ENCODE data around the gene NYAP2.

Gene NYAP2

DNA sequence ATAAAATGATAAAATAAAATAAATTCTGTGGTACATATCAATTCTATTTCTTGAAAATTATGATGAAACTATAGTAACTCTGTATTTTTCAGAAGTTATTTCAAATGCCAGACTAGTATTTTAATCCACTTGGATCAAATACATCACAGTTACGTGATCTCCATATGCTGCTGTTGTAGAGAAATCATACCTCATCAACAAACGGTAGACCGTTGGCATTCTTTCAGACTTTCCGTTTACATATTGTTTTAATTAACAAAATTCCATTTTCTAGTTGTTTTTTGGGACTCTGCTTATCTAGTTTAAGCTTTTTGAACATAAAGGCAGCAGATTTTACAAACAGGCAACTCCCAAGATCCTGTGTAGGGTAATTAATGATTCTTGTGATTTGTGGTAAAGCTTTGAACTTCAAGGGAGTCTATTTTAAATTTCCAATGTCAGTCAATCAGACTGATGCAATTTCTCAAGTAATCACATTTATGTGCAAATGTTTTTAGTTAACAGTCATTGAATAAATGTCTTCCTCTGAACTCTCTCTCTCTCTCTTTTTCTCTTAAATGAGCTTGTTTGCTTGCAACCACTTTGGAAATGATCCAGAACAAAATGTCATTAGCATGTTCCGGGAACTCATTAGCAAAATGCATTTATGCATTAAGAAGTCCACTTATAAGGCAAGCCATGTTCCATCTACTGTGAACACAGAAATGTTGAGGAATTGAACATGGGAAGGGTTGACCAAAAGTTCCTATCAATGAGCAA, 31.8 kb downstream of the NYAP2 start:
- DNase-seq = no peak

DNA sequence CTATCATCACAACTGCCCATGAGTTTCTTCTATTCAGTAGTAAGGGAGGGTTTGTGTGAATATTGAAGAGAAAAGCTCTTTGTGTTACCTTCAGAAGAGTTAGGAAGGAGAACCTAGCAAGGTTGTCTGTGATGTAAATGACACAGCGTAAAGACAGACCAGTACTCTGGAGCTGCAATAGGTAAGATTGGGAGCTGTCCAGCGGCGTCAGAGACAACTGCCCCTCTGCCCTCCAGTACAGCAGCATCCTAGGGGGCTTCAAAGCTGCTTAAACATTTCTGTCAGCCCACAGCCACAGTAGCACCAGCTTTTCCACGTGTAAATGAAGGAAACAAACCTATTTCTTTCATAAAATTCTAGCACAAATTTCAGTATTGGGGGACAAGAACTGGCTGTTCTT, 34.5 kb downstream of the NYAP2 start:
- DNase-seq = no peak

DNA sequence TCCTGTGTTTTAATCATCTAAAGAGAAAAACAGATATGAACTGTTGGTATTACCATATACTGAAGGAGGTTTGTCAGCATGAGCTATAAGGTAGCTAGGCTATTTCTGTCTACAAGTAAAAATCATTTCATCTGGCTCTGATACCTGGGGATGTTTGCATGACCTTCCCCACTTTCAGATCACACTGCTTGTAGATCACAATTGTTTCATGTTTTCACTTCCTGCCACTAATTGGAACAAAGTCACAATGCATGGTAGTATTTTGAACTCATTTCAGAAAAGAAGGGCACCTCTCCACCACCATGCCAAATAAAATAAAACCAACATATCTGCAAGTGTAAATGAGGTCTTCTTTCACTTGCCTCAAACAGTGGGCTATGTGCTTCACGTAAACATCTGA, 37.8 kb downstream of the NYAP2 start:
- DNase-seq = no peak

DNA sequence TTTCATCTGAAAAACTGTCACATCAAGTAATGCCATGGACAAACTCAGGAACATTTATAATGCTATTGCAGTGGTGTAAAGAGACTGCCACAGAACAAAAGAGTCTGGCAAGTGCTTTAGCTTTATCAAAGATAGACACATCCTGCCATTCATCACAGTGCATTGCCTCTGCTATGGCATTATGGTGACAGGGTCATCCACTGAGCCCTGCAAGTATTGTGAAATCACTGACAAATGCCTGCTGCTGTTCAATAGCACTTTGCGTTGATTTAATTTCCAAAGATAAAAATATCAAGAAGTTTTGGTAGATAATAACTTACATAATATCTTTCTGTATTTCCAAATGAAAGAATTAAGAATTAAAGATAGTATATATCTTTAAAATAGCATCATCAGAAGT, 38.7 kb downstream of the NYAP2 start:
- DNase-seq = no peak

DNA sequence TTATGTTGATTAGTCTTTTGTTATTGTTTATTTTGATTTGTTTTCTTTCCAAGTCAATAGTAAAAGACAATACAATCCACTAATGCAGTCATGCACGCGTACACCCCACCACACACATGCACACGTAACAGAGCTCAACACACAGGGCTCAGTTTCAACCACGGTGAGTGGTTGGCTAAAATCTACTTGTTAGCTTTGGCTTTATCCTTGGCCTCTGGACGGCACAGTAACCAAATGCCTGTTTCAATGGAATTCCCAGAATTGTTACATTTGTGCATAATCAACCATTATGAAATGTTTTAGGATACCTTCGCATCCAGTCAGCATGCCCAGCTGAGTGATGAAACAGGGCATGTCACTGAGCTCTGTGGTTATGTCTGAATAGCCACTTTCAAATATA, 53.2 kb downstream of the NYAP2 start:
- no peak for DNase-seq

DNA sequence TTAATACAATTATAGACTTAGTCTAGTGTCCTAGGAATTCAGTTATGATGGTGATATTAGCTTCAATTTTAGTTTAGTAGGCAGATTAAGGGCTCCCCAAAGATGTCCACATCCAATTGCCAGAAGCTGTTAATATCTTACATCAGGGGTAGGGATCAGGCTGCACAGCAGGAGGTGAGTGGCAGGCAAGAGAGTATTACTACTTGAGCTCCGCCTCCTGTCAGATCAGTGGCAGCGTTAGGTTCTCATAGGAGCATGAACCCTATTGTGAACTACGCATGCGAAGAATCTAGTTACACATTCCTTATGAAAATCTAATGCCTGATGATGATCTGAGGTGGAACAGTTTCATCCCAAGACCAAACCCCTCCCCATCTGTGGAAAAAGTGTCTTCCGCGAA, 54.9 kb downstream of the NYAP2 start:
- no peak for DNase-seq

DNA sequence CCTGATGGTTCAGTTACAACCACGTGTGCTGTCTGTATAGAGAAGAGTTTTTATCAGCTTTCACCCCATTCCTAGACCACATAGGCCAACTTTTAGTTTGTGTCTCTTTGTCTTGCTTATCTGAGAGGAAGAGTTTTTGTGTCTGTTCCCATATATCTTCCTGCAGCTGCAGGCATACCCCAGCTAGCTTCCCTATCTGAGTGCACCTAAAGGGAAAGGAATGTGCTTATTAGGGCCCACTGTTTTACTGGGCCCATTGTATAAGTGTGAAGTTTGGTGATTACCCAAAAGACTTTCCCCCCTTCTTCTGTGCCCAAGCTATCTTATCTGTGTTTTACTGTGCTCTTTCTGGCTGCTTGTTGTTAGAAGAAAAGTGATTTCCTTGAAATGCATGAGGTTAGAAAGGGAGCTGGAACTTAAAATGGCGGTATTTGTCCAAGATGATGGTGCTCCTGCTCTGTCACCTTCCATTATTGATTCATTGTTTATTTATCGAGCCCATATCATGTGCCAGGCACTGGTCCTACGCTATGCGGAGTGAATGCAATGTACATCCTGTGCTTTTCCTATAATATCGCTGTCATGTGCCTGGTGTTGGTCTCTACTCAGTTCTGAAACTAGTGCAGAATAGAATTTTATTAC, 57.2 kb downstream of the NYAP2 start:
- DNase-seq = no peak

DNA sequence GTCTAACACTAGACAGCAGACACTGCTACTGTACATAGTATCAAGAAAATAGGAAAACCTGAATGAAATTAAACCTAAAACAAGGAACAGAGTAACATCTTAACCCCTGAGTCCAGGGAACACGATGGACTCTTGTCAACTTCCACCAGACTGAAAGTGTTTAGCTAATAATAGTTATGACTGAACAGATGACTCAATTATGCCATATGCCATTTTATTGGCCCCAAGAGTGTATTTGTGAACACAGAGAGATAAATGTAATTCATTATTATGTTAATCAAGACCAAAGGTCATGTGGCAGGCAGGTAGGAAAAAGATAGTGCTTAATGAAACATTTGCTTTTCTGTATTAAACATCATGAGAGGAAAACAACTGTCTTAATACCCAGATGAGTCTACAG, 58.0 kb downstream of the NYAP2 start:
- DNase-seq = no peak

DNA sequence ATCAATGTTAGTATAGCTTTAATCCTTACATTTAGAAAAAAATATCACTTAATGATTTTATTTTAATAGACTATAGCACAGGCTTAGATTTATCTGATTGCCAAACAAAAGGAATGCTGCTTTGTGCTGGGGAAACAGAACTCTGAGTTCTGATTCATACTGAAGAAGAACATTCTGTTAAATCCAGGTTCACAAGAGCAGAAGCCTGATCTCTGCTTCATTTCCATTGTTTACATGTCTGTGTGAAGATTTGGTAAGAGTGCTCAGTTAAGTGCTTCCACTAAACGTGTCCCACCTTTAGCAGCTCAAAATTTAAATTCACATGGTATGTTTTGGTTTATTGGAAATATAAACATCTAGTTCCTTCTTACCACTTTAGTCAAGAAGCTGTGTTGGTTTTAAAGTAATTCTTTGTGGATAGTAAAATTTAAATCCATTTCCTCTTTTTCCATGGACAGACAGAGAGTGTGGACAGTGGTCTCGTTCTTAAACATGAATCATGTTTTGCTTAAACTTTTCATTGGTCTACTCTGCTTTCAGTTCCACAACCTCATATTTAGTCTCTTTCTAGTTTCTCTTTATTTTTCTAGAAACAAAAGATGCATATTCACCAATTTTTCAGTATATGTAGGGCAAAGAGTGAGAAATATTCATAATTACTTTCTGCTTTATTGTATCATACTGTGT, 59.1 kb downstream of the NYAP2 start:
- DNase-seq = no peak

DNA sequence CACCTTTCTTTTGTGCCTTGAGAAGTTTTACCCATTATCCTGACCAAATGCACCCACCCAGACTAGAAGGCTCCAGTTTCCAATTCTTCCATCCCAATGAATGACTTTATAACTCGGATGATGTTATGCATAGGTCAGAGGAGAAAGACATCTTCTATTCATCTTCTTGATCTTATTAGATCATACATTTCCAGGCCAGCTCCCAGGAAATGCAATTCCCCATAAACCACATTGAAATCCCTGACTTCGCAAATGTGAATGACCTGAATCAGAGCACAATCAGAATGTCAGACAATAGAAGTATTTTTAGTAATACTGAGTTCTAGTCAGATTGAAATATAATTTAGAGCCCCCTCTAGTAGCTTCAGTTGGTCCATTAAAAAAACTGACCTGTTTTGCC, 62.9 kb downstream of the NYAP2 start:
- no peak for DNase-seq

DNA sequence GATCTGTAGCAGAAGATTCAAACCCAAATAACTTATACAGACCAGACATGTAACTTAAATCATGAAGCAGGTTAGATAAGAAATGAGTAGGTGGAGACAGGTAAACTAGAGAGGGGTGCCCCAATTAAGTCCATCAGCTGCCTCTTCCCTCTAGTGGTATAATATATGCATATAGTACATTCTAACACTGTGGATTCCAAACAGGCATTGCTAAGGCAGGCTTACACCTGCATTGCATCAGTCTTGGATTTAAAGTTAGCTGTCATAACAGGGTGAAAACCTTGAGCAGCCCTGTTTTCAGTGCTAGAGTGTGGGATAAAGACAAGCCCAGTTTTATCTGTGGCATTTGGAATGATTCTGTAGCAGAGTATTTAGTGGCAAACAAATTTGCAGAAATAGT, 63.4 kb downstream of the NYAP2 start:
- no peak for DNase-seq

DNA sequence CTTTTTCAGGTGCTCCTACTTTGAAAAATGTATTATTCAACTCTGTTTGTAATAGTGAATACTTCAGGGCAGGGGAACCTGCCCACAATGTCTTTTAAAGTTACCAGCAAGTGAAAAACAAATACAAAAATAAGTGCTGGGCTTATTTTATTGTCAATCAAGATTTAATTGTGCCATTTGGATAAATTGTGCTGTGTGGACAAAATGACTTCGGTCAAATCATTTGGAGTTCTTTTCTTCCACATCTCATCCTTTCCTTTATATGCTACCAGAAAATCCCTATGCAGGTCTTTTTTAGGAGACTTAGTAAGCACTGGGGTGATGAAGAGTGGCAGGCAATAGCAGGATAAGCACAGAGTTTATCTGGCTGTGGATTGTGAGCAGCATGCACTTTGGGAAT, 63.9 kb downstream of the NYAP2 start:
- no peak for DNase-seq

DNA sequence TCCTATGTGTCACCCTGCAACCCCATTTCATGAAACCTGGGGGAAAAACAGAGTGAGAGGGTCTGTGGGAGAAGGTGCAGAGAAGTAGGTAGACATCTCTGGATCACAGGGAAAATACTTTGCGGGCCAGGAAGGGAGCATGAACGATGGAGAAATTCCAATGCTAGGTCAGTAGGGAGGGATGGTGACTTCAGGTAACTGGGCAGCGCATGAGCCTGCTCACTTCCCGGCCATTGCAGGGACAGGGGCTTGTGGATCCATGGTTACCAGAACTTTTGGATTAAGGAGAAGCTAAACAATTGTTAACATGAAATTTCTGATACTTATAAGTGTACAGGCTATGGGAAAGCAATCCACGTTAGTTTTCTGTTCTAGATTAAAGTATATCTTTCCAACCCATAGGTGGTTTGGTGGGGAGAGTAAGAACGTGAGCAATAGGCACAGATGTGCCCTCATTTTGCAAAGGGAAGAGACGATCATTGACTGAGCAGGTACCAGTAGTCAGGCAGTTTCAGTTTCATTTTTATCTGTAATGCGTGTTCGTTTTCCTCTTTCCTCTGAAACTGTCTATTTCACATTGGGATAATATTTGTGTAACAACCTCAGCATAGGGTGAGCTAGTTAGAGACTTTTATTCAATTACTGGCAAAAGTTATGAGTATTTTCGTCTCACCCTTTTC, 65.0 kb downstream of the NYAP2 start:
- DNase-seq = no peak

DNA sequence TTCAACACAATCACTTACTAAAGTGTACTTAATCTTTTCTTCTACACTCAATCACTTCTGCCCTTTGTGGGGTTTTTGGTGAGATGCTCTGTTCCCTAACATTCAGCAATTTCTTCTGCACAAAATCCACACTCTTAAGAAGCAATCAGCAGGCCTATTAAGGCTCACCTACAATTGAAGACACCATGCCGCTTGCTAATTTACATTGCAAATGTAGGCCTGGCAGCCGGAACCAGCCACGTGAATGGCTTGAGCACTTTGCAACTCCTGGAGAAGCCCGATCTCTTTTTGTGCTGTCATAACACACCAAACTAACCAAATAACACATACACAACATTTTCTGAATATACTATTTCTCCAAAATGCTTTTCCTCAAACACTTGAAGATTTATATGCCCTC, 66.3 kb downstream of the NYAP2 start:
- no peak for DNase-seq

DNA sequence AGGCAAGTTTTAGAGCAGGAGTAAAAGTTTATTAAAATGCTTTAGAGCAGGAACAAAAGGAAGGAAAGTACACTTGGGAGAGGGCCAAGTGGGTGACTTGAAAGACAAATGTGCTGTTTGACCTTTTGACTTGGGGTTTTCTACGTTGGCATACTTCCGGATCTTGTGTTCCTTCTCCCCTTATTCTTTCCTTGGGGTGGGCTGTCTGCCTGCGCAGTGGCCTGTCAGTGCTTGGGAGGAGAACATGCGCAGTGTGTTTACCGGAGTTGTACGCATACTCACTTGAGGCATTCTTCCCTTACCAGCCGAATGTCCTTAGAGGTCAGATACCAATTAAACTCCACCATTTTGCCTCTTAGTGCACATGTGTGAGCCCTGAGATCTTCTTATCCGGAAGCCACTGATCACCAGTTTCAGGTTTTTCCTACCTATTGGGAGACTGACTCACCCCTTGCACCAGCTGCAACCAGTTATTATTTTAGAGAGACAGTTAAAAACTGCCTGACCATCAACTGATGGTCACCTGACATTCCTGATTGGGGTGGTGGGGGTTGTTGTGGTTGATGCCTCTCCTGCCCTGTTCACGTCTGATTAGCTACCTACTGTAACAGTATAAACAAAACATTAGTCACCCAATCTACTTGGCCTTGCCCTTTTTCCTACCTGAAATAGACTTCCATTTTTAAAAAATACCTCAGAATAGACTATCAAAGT, 67.5 kb downstream of the NYAP2 start:
- no peak for DNase-seq

DNA sequence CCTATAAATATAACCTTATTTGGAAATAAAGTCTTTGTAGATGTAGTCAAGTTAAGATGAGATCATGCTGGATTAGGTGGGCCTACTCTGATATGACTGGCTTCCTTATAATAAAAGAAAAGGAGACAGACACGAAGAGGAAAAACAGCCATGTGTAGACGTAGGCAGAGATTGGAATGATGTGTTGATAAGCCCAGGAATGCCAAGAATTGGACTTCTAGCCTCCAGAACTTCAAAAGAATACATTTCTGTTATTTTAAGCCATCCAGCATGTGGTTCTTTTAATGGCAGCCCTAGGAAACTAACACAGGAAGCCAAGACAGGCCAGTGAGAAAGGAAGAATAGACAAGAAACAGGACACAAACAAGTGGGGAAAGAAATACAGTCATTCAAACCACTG, 68.6 kb downstream of the NYAP2 start:
- DNase-seq = no peak

DNA sequence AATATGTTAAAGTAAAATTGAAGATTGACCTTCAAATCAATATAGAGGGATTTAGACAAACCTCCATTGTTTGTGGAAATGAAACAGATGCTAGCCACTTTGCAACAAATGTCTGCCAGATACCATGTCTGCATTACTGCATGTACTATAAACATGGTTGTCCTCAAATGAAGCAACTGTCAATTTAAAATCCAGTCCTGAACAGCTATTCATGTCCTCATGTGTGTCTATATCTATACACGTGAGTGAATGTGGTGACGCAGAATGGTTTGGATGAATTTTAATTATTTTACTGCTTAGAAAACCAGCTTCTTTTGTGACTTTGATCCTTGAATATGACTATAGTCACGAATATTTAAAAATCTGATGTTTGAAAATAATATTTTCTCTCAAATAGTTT, 71.5 kb downstream of the NYAP2 start:
- no peak for DNase-seq

DNA sequence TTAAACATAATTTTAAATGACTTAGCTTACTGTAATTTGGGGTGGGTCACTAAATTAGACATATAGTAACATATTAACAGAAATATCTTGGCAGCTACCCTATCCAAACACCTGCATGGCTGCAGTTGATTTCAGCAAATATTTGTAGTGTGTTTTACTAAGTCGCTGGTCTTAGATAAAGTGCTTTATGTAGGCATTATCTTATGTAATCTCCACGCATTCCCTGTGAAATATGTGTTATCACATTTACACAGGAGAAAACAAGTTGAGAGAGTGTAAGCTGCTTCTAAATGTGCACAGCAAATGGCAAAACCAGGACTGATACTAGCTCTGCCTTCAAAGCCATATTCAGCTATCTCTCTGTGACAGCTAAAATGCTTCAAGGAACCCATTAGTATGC, 72.0 kb downstream of the NYAP2 start:
- no peak for DNase-seq

DNA sequence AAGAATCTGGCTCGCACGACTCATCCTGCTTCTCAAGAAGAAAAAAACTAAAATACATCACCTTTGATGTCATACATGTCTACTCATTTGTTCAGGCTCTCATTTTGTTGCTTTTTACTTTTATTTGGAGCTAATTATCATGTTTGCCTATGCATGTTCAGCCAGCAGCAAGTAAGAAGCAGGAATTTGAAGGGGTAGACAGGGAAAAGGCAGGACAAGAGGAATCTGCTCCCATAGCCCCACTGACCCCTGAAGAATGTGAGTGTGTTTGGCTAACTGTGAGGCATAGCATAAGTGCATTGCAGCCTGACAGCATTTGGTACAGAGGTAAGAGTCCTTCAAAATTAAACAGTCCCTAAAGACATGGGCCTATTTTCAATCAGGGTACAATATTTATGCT, 72.7 kb downstream of the NYAP2 start:
- DNase-seq = no peak

DNA sequence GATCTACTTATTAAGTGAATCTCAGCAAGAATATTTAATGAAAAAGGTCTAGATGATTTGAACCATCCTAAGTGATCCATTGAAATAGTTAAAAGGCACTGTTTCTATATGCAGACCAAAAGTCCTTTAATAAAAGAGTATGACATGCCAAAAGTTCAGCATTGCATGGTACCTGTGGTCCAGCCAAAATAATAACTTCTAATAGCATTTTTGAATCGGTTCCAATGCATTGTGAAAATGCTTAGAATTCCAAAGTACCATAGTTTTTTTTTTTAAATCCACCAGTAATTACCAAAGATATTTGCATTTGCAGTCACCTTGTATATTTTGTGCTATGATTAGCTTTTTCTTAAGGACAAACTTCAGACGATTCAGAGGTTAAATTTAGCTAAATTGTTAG, 79.9 kb downstream of the NYAP2 start:
- DNase-seq = no peak

DNA sequence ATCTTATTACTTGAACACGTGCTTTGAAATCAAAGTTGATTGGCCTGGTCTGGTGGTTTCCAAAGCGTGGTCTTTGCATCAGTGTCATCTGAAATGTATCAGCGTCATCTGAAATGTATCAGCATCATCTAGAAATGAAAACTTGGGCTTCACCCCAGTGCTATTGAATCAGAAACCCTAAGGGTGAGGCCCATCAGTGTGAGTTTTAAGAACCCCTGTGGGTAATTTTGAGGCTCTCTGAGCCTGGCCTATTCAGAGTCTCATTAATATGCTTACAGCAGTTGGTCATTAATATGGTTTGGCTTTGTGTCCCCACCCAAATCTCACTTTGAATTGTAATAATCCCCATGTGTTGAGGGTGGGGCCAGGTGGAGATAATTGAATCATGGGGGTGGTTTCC, 85.2 kb downstream of the NYAP2 start:
- no peak for DNase-seq

DNA sequence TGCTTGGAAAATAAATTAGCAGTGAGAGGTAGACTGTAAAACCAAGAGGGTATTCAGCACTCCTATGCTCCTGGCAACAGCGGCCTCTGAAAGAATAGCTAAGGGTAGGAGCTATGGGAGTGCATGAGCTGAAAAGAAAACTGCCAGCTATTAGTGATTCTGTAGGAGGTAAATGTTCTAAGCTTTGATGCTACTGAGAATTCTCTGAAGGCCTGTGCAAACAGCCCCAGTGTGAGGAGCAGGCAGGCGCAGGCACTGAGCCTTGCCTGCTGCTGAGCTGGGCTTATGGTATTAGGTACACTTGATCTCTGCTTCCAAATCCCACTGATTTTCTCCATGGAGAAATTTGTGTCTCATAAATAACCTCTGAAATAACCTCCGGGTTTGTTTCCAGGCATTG, 86.7 kb downstream of the NYAP2 start:
- no peak for DNase-seq

DNA sequence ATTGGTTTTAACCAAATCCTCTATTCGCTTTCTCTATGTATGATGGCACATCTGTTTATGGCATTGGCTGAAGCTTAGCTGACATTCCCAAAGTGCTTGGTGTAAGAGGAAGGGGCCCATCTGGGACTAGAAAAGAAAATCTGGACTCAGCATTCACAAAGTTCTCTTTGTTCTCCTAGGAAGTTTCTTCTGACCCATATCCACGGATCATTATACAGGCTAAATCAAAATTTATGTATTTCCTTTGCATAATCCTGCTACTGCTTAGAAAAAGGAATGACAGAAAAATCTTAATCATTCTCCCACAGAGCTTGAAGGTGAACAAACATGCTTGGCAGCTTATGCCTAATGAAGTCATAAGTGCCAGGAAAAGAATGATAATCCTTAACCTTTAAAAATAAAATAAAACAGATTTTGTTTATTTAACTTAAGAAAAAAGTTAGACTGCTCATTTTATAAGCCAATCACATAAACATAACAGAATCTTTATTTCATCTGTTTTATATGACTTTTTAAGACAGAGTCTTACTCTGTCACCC, 88.4 kb downstream of the NYAP2 start:
- DNase-seq = no peak

Measured in hippocampal formation (tissue), 2 donors.